Measurements from ENCODE around the gene MYO10. TPM values are rescaled to one million over a fixed set of nuclear protein-coding genes. Genes with fewer than 3 reads are reported as not detected.

The MYO10 gene
- total RNA-seq, 4 donors from 2014 or later: 30.6 to 55.9 (median 38.2) TPM

DNA sequence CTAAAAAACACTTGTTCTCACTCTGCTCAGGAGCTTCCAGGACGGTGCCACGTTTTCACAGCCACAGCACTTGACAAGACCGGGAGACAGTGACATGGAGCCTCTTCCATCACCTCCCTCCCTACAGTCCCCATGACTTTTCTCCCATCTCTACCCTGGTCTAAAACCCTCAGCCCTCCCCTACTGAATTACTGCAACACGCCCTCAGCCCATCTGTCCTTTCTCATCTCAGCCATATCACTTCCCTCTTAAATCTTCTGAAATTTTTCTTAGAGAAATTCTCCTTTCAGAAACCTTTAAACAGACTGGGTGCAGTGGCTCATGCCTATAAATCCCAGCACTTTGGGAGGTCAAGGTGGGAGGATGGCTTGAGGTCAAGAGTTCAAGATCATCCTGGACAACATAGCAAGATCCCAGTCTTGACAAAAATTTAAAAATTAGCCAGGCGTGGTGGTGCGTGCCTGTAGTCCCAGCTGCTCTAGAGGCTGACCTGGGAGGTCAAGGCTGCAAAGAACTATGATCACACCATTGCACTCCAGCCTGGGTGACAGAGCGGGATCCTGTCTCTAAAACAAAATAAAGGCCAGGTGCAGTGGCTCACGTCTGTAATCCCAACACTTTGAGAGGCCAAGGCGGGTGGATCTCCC is 125.8 kb downstream of the MYO10 start:
- no peak for DNase-seq (ENCODE audit: low spot score in 2 of 2)
- Histone ChIP-seq H3K27ac (peak overlapping the region in 2 of 4 donors; percentile 60 to 71), H3K27me3 (no peaks in the 10 kb centered on the region), H3K9me3 (no peaks in the 10 kb centered on the region), H3K4me3 (no peak overlapping the region), H3K4me1 (peaks cover 0 to 21% (median 3%) of the 10 kb centered on the region in 4 donors), H3K36me3 (no peaks in the 10 kb centered on the region)
- no peak for TF ChIP-seq EP300 (IDR thresholded peaks at IDR 0.05)
- TF ChIP-seq, protein P1, sequence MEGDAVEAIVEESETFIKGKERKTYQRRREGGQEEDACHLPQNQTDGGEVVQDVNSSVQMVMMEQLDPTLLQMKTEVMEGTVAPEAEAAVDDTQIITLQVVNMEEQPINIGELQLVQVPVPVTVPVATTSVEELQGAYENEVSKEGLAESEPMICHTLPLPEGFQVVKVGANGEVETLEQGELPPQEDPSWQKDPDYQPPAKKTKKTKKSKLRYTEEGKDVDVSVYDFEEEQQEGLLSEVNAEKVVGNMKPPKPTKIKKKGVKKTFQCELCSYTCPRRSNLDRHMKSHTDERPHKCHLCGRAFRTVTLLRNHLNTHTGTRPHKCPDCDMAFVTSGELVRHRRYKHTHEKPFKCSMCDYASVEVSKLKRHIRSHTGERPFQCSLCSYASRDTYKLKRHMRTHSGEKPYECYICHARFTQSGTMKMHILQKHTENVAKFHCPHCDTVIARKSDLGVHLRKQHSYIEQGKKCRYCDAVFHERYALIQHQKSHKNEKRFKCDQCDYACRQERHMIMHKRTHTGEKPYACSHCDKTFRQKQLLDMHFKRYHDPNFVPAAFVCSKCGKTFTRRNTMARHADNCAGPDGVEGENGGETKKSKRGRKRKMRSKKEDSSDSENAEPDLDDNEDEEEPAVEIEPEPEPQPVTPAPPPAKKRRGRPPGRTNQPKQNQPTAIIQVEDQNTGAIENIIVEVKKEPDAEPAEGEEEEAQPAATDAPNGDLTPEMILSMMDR (IDR thresholded peaks at IDR 0.05): no peak
- TF ChIP-seq POLR2A (IDR thresholded peaks at IDR 0.05): no peak
- 78 to 83% methylated on average over 9 of the region's 9 CpGs for WGBS, 2 donors

DNA sequence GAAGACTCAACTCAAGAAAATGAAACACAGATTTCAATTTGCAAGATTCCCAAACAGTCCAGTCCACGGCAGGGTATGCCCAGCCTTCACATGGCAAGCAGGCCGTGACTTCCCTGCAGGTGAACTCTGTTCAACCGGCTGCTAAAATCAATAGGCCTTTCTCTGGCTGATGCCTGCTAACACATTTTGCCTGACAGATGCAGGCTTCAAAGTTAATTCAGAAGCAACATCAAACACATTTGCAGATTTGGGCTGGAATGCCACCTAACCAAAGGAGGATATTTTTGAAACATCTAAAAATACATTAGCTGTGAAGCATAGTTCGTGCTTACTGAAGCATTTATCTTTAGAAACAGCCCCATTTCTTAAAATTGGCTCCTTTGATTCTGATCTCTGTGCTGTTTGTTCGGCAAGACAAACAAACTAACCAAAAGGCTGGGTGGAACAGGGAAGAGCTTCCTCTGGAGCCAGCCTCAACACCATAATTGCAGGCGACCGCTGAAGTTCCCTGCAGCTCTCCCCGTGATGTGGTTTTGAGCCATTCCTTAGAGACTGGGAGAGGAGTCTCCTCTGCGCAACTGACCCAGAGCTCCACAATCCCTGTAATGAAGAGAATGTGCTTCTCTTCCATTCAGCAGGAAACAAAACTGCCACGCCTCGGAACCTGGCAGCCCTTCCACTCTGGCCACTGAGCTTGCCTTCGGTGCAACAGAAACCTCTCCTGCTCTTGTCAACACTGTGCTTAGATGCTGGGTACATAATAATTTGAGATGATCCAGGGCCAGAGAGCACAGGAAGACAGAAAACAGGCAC is 126.5 kb downstream of the MYO10 start:
- Histone ChIP-seq H3K9me3 (no peaks in the 10 kb centered on the region), H3K4me3 (no peak overlapping the region), H3K27ac (peak overlapping the region in 2 of 4 donors; percentile 60 to 71), H3K36me3 (no peaks in the 10 kb centered on the region), H3K4me1 (peaks cover 0 to 21% (median 3%) of the 10 kb centered on the region in 4 donors), H3K27me3 (no peaks in the 10 kb centered on the region)
- TF ChIP-seq POLR2A (IDR thresholded peaks at IDR 0.05) (no peak), EP300 (IDR thresholded peaks at IDR 0.05) (peak in 1 of 2 donors; percentile 46)
- TF ChIP-seq, protein P1 (IDR thresholded peaks at IDR 0.05): no peak
- WGBS, 2 donors: 55 to 57% methylated on average over 12 of the region's 12 CpGs
- peak; percentile 31 to 49 for DNase-seq (ENCODE audit: low spot score in 2 of 2)

DNA sequence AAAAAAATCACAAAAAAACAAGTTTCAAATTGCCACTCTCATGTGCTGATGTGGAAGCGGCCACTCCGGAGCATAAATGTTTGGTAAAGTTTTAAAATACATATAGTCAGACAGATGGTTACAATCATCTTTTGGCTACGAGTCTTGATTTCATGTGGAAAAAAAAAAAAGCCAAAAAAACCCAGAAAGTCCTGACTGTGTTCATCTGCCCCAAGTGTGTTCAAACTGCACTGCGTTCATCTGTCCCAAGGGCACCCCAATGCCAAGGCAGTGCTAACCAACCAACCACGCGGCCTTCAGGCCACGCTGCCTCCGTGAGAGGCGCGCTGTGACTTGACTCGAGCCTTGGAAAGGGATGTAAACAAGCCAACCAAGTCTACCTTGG is 127.1 kb downstream of the MYO10 start:
- 84 to 95% methylated on average over 11 of the region's 11 CpGs for WGBS, 2 donors
- no peak for TF ChIP-seq EP300 (IDR thresholded peaks at IDR 0.05)
- no peak for TF ChIP-seq POLR2A (IDR thresholded peaks at IDR 0.05)
- TF ChIP-seq, protein P1 (IDR thresholded peaks at IDR 0.05): no peak

DNA sequence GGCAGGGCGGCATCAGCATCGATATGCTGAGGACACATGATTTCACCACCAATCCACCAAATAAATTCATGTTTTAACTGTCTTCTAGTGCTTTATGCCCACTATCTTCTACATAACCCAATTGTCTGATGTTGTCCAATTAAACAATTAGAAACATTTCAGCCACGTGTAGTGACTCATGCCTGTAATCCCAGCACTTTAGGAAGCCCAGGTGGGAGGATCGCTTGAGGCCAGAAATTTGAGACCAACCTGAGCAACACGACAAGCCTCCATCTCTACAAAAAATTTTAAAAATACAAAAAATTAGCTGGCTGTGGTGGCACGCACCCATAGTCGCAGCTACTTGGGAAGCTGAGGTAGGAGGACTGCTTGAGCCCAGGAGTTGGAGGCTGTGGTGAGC is 128.1 kb downstream of the MYO10 start:
- TF ChIP-seq, protein P1 (IDR thresholded peaks at IDR 0.05): no peak
- TF ChIP-seq POLR2A (IDR thresholded peaks at IDR 0.05) (no peak), EP300 (IDR thresholded peaks at IDR 0.05) (no peak)
- H3K36me3 ChIP-seq: no peaks in the 10 kb centered on the region
- 94 to 95% methylated on average over 7 of the region's 7 CpGs for WGBS, 2 donors
- H3K9me3 ChIP-seq: no peaks in the 10 kb centered on the region
- no peak for DNase-seq (ENCODE audit: low spot score in 2 of 2)
- H3K27me3 ChIP-seq: no peaks in the 10 kb centered on the region
- no peak overlapping the region for H3K27ac ChIP-seq
- H3K4me1 ChIP-seq: peaks cover 0 to 21% (median 3%) of the 10 kb centered on the region in 4 donors
- H3K4me3 ChIP-seq: no peak overlapping the region

More for the DNA sequence above, 127.1 kb downstream of the MYO10 start:
- Histone ChIP-seq H3K36me3 (no peaks in the 10 kb centered on the region), H3K27me3 (no peaks in the 10 kb centered on the region), H3K27ac (peak overlapping the region in 2 of 4 donors; percentile 60 to 71), H3K4me3 (no peak overlapping the region), H3K4me1 (peaks cover 0 to 21% (median 3%) of the 10 kb centered on the region in 4 donors), H3K9me3 (no peaks in the 10 kb centered on the region)
- DNase-seq (ENCODE audit: low spot score in 2 of 2): no peak

DNA sequence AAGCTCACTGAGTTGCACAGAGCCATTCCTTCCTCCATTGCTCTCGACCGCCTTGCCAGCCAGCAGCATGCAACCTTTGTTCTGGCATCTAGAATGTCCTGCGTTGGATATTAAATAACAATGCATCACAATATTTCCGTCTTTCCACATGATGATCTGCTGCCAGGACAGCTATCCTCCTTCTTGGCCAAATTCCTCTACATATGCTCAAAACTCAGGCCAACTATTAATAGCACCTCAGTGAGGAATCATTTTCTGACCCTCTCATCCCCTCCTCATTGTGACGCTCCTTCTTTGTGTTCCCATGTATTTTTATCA is 128.6 kb downstream of the MYO10 start:
- no peaks in the 10 kb centered on the region for H3K9me3 ChIP-seq
- no peak overlapping the region for H3K4me3 ChIP-seq
- 77 to 83% methylated on average over 5 of the region's 5 CpGs for WGBS, 2 donors
- no peaks in the 10 kb centered on the region for H3K27me3 ChIP-seq
- H3K4me1 ChIP-seq: peaks cover 0 to 20% (median 3%) of the 10 kb centered on the region in 4 donors
- no peak for DNase-seq (ENCODE audit: low spot score in 2 of 2)
- no peak overlapping the region for H3K27ac ChIP-seq
- H3K36me3 ChIP-seq: no peaks in the 10 kb centered on the region
- TF ChIP-seq POLR2A (IDR thresholded peaks at IDR 0.05) (no peak), EP300 (IDR thresholded peaks at IDR 0.05) (no peak)
- TF ChIP-seq, protein P1 (IDR thresholded peaks at IDR 0.05): no peak

Measured in tibial nerve (tissue), 4 donors.